HCT116 (cell line): ENCODE measurements around the gene SHH. TPM values are rescaled to one million over a fixed set of nuclear protein-coding genes. Genes with fewer than 3 reads are reported as not detected.
A peak's percentile ranks its signal among the peaks of the same experiment; 100 is the strongest.

Source experiments
- ATAC-seq: fragments of 200-7000 bp; cut with Tn5 transposase; 2 replicates; pipeline ENCODE4 v1.9.1; 2020; ENCODE audit warnings: mild to moderate bottlenecking, moderate library complexity
- BruUV-seq: library from RNA; stranded (reverse); fragments of 400-500 nt; replicated peaks from 2 replicates; lab custom pipeline; 2021; lab: Mats Ljungman, UMichigan
- CTCF ChIA-PET: fragments of 300-600 bp; sonication (Branson Sonifier 250); formaldehyde crosslinking; loops from one replicate; lab custom pipeline; 2021; ENCODE audit warnings: antibody characterized with exemption; lab: Charles Lee
- POLR2A ChIA-PET: fragments of 300-600, 350-600 bp; sonication (Branson Sonifier 250); formaldehyde crosslinking; loops from one replicate; lab custom pipeline; 2021; ENCODE audit warnings: antibody characterized with exemption; lab: Charles Lee
- RAD21 ChIA-PET, 2 experiments: fragments of 300-600 bp; sonication (Branson Sonifier 250); formaldehyde crosslinking; loops; one replicate each; lab custom pipeline; 2023; ENCODE audit warnings: low total read pairs in 2 of 2; ENCODE audit not compliant: uncharacterized antibody in 2 of 2, unreplicated experiment in 2 of 2, low non-redundant PET in 1 of 2; lab: Charles Lee
- DNase-seq: peaks from one replicate; pipeline ENCODE4 v3.0.0-alpha.2; 2010; ENCODE audit warnings: low read depth, low spot score
- H2AFZ ChIP-seq: fragments of 200-600 bp; shearing (Covaris generic), sonication (generic); 2 replicates; pipeline ENCODE4 v1.6.1; 2017; ENCODE audit warnings: low read depth, mixed run types, mixed read lengths, antibody characterized with exemption, low read length; ENCODE audit not compliant: poor library complexity, severe bottlenecking
- H3K27ac ChIP-seq: 2 replicates; pipeline ENCODE4 v1.5.1; 2012; ENCODE audit warnings: low read depth, low read length
- H3K27me3 ChIP-seq: fragments of 200-600 bp; sonication (generic); 2 replicates; pipeline ENCODE4 v1.6.1; 2016; ENCODE audit warnings: mixed run types, low read length, mixed read lengths; ENCODE audit not compliant: insufficient read depth
- H3K36me3 ChIP-seq, 2 experiments: fragments of 200-500 bp in 1 of 2; fragments of 200-600 bp in 1 of 2; sonication (Bioruptor generic) in 1 of 2; sonication (generic) in 1 of 2; 2 replicates each; pipeline versions ENCODE4 v1.5.1 to v1.6.1; 2014 to 2016; ENCODE audit warnings: low read length in 2 of 2, inconsistent platforms in 1 of 2, mixed read lengths in 1 of 2, mixed run types in 1 of 2; ENCODE audit not compliant: insufficient read depth in 2 of 2, control insufficient read depth in 1 of 2
- H3K4me1 ChIP-seq, 2 experiments: fragments of 200-600 bp in 1 of 2; sonication (generic) in 1 of 2; 2 replicates each; pipeline versions ENCODE4 v1.5.1 to v1.6.1; 2012 to 2017; ENCODE audit warnings: low read length in 2 of 2, inconsistent platforms in 1 of 2, mild to moderate bottlenecking in 1 of 2, mixed read lengths in 1 of 2, mixed run types in 1 of 2, moderate library complexity in 1 of 2; ENCODE audit not compliant: insufficient read depth in 2 of 2, control insufficient read depth in 1 of 2
- H3K4me2 ChIP-seq: fragments of 200-600 bp; sonication (generic); 2 replicates; pipeline ENCODE4 v1.6.1; 2017; ENCODE audit warnings: mixed run types, low read length, mixed read lengths
- H3K4me3 ChIP-seq, 2 experiments: fragments of 200-600 bp in 1 of 2; sonication (generic) in 1 of 2; replicated peaks in 1 of 2; 2 replicates each; pipeline ENCODE4 v1.5.1; 2011 to 2016; ENCODE audit warnings: low read length in 2 of 2, control low read depth in 1 of 2, low read depth in 1 of 2, mild to moderate bottlenecking in 1 of 2, mixed read lengths in 1 of 2, mixed run types in 1 of 2
- H3K79me2 ChIP-seq: fragments of 200-600 bp; sonication (generic); 2 replicates; pipeline ENCODE4 v1.6.1; 2017; ENCODE audit warnings: mild to moderate bottlenecking, mixed run types, low read length, moderate library complexity, mixed read lengths; ENCODE audit not compliant: insufficient read depth
- H3K9ac ChIP-seq: fragments of 200-600 bp; sonication (generic); 2 replicates; pipeline ENCODE4 v1.6.1; 2016; ENCODE audit warnings: low read length, mixed read lengths
- H3K9me2 ChIP-seq: fragments of 200-600 bp; sonication (generic), shearing (Covaris generic); 2 replicates; pipeline ENCODE4 v1.6.1; 2017; ENCODE audit warnings: mixed run types, mild to moderate bottlenecking, moderate library complexity; ENCODE audit not compliant: insufficient read depth
- H3K9me3 ChIP-seq, 2 experiments: fragments of 200-500 bp in 1 of 2; fragments of 200-600 bp in 1 of 2; sonication (Bioruptor generic) in 1 of 2; sonication (generic) in 1 of 2; 2 replicates each; pipeline ENCODE4 v1.6.1; 2014 to 2017; ENCODE audit warnings: low read length in 2 of 2, mixed read lengths in 2 of 2, inconsistent platforms in 1 of 2, low read depth in 1 of 2, mild to moderate bottlenecking in 1 of 2, mixed run types in 1 of 2, moderate library complexity in 1 of 2; ENCODE audit not compliant: control insufficient read depth in 1 of 2, insufficient read depth in 1 of 2
- H4K20me1 ChIP-seq: fragments of 200-600 bp; sonication (generic), shearing (Covaris generic); 2 replicates; pipeline ENCODE4 v1.6.1; 2017; ENCODE audit warnings: mixed run types, mild to moderate bottlenecking, moderate library complexity; ENCODE audit not compliant: insufficient read depth
- CEBPB ChIP-seq: IDR thresholded peaks from 2 replicates; pipeline ENCODE4 v1.6.1; 2012; ENCODE audit warnings: low read depth
- CTCF ChIP-seq, 3 experiments: fragments of 200-600 bp in 1 of 3; sonication (generic) in 1 of 3; IDR thresholded peaks in 2 of 3; conservative IDR thresholded peaks in 1 of 3; 2 replicates each; pipeline ENCODE4 v1.5.1; 2012 to 2017; ENCODE audit warnings: low read depth in 2 of 3, low read length in 2 of 3, antibody characterized with exemption in 1 of 3, borderline replicate concordance in 1 of 3, control low read depth in 1 of 3, mild to moderate bottlenecking in 1 of 3, mixed read lengths in 1 of 3, mixed run types in 1 of 3, moderate library complexity in 1 of 3; ENCODE audit not compliant: insufficient read depth in 1 of 3
- EGR1 ChIP-seq: IDR thresholded peaks from 2 replicates; pipeline ENCODE4 v1.6.1; 2012; ENCODE audit warnings: low read depth
- ELF1 ChIP-seq: IDR thresholded peaks from 2 replicates; pipeline ENCODE4 v1.6.1; 2012; ENCODE audit warnings: low read depth, borderline replicate concordance
- EZH2 ChIP-seq: fragments of 200-600 bp; sonication (generic); IDR thresholded peaks from 2 replicates; pipeline ENCODE4 v1.6.1; 2017; ENCODE audit warnings: antibody characterized with exemption, mixed run types
- FOSL1 ChIP-seq: IDR thresholded peaks from 2 replicates; pipeline ENCODE4 v1.6.1; 2012; ENCODE audit warnings: low read depth
- MAX ChIP-seq: IDR thresholded peaks from 2 replicates; pipeline ENCODE4 v1.6.1; 2012
- POLR2A ChIP-seq: IDR thresholded peaks from 2 replicates; pipeline ENCODE4 v1.7.0; 2011; ENCODE audit warnings: borderline replicate concordance; ENCODE audit not compliant: insufficient read depth, insufficient read length; ENCODE audit errors: extremely low read depth
- POLR2AphosphoS5 ChIP-seq: IDR thresholded peaks from 2 replicates; pipeline ENCODE4 v1.6.1; 2011; ENCODE audit warnings: mild to moderate bottlenecking, low read depth, low read length, moderate library complexity
- RAD21 ChIP-seq: IDR thresholded peaks from 2 replicates; pipeline ENCODE4 v1.6.1; 2012; ENCODE audit warnings: low read depth, mild to moderate bottlenecking
- REST ChIP-seq: IDR thresholded peaks from 2 replicates; pipeline ENCODE4 v1.6.1; 2012; ENCODE audit warnings: low read depth
- SP1 ChIP-seq: IDR thresholded peaks from 2 replicates; pipeline ENCODE4 v1.6.1; 2012; ENCODE audit warnings: low read depth
- SRF ChIP-seq: IDR thresholded peaks from 2 replicates; pipeline ENCODE4 v1.6.1; 2012; ENCODE audit warnings: low read depth
- TCF7L2 ChIP-seq: IDR thresholded peaks from 2 replicates; pipeline ENCODE4 v1.7.0; 2011; ENCODE audit warnings: borderline replicate concordance, inconsistent platforms; ENCODE audit not compliant: insufficient read depth, insufficient read length; ENCODE audit errors: extremely low read depth
- YY1 ChIP-seq: IDR thresholded peaks from 2 replicates; pipeline ENCODE4 v1.6.1; 2011; ENCODE audit warnings: low read length, low read depth, moderate library complexity, mild to moderate bottlenecking; ENCODE audit not compliant: insufficient replicate concordance; ENCODE audit errors: extremely low read depth
- ZBTB33 ChIP-seq: IDR thresholded peaks from 2 replicates; pipeline ENCODE4 v1.6.1; 2011; ENCODE audit warnings: mild to moderate bottlenecking, low read length, moderate library complexity; ENCODE audit not compliant: insufficient replicate concordance; ENCODE audit errors: extremely low read depth
- ZFX ChIP-seq: fragments of 450-650 bp; IDR thresholded peaks from 2 replicates; pipeline ENCODE4 v1.6.1; 2017
- ZNF274 ChIP-seq: fragments of 200-500 bp; sonication (Bioruptor generic); IDR thresholded peaks from 2 replicates; pipeline ENCODE4 v1.6.1; 2014; ENCODE audit warnings: mild to moderate bottlenecking, low read depth, low read length, inconsistent platforms
- intact Hi-C: fragments of 100-400 bp; cut with micrococcal nuclease; formaldehyde crosslinking; loops from 2 replicates; pipeline ENCODE4 v1.10.0; 2022
- total RNA-seq: library from RNA; stranded (reverse); gene quantifications from one replicate; pipeline ENCODE4 v1.2.1, GENCODE V29; 2021; ENCODE audit not compliant: unreplicated experiment

The SHH gene
- total RNA-seq, 1 experiment from 2014 or later, result 0.32 TPM

- Histone ChIP-seq H3K4me2 (no peak overlapping the region), H4K20me1 (no peaks in the 10 kb centered on the region), H3K4me1 (peaks cover 9 to 26% of the 10 kb centered on the region in 2 experiments; a peak in 2 of 4 replicates), H3K27ac (no peak overlapping the region), H3K27me3 (peaks cover 24% of the 10 kb centered on the region), H3K9me3 (no peaks in the 10 kb centered on the region), H3K36me3 (no peaks in the 10 kb centered on the region), H3K79me2 (no peaks in the 10 kb centered on the region), H2AFZ (no peak overlapping the region), H3K4me3 (no peak overlapping the region), H3K9ac (no peak overlapping the region), H3K9me2 (no peaks in the 10 kb centered on the region)
- no TSS peak for BruUV-seq
- ChIA-PET POLR2A (no interaction called here), CTCF (no interaction called here), RAD21 (no interaction called here)
- ATAC-seq (peak; percentile 45), DNase-seq (no peak)
- intact Hi-C loops, result no loop called here
- TF ChIP-seq EGR1 (no peak), FOSL1 (no peak), REST (no peak), TCF7L2 (no peak), MAX (no peak), SRF (no peak), ZBTB33 (no peak), SP1 (no peak), POLR2AphosphoS5 (no peak), ELF1 (no peak), POLR2A (no peak), RAD21 (no peak), ZNF274 (no peak), EZH2 (no peak), CEBPB (no peak), YY1 (no peak), CTCF (IDR thresholded peaks at IDR 0.05 in 2 of 3, conservative IDR thresholded peaks at IDR 0.05 in 1 of 3; ENCODE audit: borderline replicate concordance in 1 of 3, insufficient read depth in 1 of 3, low read depth in 2 of 3, low read length in 2 of 3) (no peak), ZFX (no peak)
Measured at GRCh38 chr7:155861480-155861868, 49.2 kb upstream of the SHH start.
